ENCODE measurements around the gene MEAK7. TPM values are rescaled to one million over a fixed set of nuclear protein-coding genes. Genes with fewer than 3 reads are reported as not detected.
A peak's percentile ranks its signal among the peaks of the same experiment; 100 is the strongest.

Gene MEAK7
- total RNA-seq, 2 experiments from 2014 or later = 62.3 to 72.4 TPM

DNA sequence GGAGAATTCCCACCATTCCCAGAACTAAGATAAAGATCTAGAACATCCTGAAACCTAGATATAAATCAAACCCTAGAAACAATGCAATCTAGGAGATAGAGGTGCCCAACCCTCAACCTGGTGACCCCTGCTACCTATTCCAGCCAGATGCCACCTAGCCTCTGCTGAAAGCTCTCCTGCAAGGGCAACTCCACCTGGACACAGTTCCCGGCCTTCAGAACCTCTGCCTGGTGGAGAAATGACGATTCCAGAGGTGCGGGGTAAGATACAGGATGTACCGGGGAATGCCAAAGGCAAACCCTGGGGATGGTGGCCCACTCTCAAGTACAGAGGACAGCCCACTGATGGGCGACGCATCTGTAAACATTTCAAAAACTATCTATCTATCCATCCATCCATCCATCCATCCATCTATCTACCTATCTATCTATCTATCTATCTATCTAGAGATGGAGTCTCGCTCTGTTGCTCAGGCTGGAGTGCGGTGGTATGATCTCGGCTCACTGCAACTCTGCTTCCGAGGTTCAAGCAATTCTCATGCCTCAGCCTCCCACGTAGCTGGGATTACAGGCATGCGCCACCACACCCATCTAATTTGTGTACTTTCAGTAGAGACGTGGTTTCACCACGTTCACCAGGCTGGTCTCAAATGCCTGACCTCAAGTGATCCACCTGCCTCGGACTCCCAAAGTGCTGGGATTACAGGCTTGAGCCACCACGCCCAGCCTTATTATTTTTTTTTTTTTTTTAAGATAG, 19.0 kb downstream of the MEAK7 start:
- H3K27ac Mint-ChIP-seq = no peak overlapping the region
- H3K9me3 Mint-ChIP-seq (ENCODE audit: insufficient read depth) = no peaks in the 10 kb centered on the region
- peaks cover 41% of the 10 kb centered on the region for H3K36me3 Mint-ChIP-seq (ENCODE audit: low read depth)
- H3K4me3 Mint-ChIP-seq = no peak overlapping the region
- ATAC-seq (no peak), DNase-seq (no peak)
- POLR2A ChIA-PET = no interaction called here
- H3K27me3 Mint-ChIP-seq (ENCODE audit: low read depth) = no peaks in the 10 kb centered on the region
- H3K4me1 Mint-ChIP-seq (ENCODE audit: low read depth) = peaks cover 8% of the 10 kb centered on the region
- CTCF ChIA-PET = no interaction called here

- no peak for ATAC-seq
- POLR2A ChIA-PET = no interaction called here
- Mint-ChIP-seq H3K4me3 (no peak overlapping the region), H3K27me3 (ENCODE audit: low read depth) (no peaks in the 10 kb centered on the region), H3K4me1 (ENCODE audit: low read depth) (peaks cover 5% of the 10 kb centered on the region), H3K36me3 (ENCODE audit: low read depth) (peaks cover 38% of the 10 kb centered on the region), H3K9me3 (ENCODE audit: insufficient read depth) (no peaks in the 10 kb centered on the region), H3K27ac (no peak overlapping the region)
- CTCF ChIA-PET = no interaction called here
- no peak for DNase-seq
These were observed 19.7 kb downstream of the MEAK7 start for GRCh38 chr16:84484579-84485254.

GRCh38 chr16:84483882-84484565, 20.4 kb downstream of the MEAK7 start:
- peaks cover 40% of the 10 kb centered on the region for H3K36me3 Mint-ChIP-seq (ENCODE audit: low read depth)
- DNase-seq = no peak
- H3K27ac Mint-ChIP-seq = no peak overlapping the region
- no peaks in the 10 kb centered on the region for H3K9me3 Mint-ChIP-seq (ENCODE audit: insufficient read depth)
- ChIA-PET POLR2A (no interaction called here), CTCF (interaction anchor here (0.9 kb wide), 1 partner anchor 24 kb away, joined by 3 read pairs; no protein-coding TSS in a partner anchor)
- H3K4me1 Mint-ChIP-seq (ENCODE audit: low read depth) = peaks cover under 1% of the 10 kb centered on the region
- ATAC-seq = no peak
- H3K27me3 Mint-ChIP-seq (ENCODE audit: low read depth) = no peaks in the 10 kb centered on the region
- no peak overlapping the region for H3K4me3 Mint-ChIP-seq

DNA sequence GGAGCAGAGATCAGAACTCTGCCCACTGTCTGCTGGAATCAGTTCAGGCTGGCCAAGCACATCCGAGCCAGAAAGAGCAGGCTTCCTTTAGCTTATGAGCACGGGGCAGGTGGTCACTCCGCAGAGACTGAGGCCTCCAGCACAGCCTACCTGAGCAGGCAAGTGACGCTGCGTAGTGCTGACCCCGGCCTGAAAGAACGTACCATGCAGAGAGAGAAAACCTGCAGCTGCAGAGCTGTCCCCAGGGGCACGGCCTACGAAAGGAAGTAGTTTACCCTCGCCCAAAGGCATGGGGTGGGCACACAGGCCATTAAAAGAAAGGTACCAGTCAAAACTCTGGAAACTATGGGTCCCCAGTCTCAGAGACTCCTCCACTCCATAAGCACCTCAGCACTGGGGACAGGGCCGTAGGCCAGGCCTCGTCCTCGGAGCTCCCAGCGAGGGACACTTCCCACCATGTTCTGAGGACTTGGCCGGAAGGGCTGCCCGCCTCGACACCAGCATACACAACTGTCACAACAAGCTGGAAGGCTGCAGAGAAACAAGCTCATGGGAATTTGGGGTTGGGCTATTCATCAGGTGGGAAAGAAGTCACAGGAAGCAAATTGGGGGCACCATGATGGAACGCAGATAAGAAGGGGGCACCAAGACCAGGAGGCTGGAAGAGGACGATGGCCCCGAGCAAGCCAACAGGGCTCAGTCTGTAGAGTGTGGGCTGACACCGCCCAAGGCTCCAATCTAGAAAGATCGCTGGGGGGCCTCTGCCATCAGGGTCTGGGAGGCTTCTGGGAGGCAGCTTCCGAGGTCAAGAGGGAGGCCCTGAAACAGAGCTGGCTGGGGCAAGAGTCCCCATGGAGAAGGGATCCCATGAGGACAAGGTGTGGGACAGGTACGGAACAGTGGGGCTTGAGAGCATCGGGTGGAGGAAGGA, 21.2 kb downstream of the MEAK7 start:
- H3K4me3 Mint-ChIP-seq = no peak overlapping the region
- H3K36me3 Mint-ChIP-seq (ENCODE audit: low read depth) = peaks cover 40% of the 10 kb centered on the region
- no peak overlapping the region for H3K27ac Mint-ChIP-seq
- H3K4me1 Mint-ChIP-seq (ENCODE audit: low read depth) = no peaks in the 10 kb centered on the region
- no peaks in the 10 kb centered on the region for H3K27me3 Mint-ChIP-seq (ENCODE audit: low read depth)
- ChIA-PET CTCF (interaction anchor here (0.9 kb wide), 1 partner anchor 23 kb away, joined by 3 read pairs; no protein-coding TSS in a partner anchor), POLR2A (no interaction called here)
- H3K9me3 Mint-ChIP-seq (ENCODE audit: insufficient read depth) = no peaks in the 10 kb centered on the region
- DNase-seq (no peak), ATAC-seq (no peak)

- POLR2A ChIA-PET = no interaction called here
- Mint-ChIP-seq H3K4me1 (ENCODE audit: low read depth) (no peaks in the 10 kb centered on the region), H3K4me3 (no peak overlapping the region), H3K36me3 (ENCODE audit: low read depth) (peaks cover 45% of the 10 kb centered on the region), H3K27ac (no peak overlapping the region), H3K27me3 (ENCODE audit: low read depth) (no peaks in the 10 kb centered on the region), H3K9me3 (ENCODE audit: insufficient read depth) (no peaks in the 10 kb centered on the region)
- ATAC-seq = no peak
- DNase-seq = no peak
- CTCF ChIA-PET = no interaction called here
These were observed 22.2 kb downstream of the MEAK7 start for GRCh38 chr16:84482001-84482891.

DNA sequence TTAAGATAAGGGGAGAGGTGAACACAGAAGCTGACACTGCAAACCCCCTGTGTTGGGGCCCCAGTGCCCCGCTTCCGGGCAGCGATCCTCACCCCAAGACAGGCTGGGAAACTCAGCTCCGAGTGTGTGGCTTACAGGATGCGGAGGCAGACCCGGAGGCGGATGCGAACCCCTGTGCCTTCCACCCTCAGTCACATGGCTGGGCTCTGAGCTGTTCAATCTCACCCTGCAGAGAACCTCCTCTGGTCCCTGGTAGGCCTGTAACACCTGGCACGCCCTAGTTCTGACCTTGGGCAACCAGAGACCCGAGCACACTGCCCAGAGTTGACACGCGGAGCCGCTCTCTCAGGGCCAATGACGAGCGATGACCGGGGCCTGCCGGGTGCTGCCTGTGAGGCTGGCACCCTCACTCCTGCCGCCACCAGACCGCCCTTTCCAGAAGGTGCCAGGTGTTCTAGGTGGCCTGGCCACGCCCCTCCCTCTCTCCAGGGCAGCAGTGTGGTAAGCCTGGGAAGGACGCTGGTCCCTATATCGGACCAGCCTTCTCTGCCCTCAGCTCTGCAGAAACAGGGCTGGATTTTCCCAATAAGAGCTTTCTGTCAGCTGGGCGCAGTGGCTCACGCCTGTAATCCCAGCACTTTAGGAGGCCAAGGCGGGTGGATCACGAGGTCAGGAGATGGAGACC, 23.3 kb downstream of the MEAK7 start:
- no peaks in the 10 kb centered on the region for H3K9me3 Mint-ChIP-seq (ENCODE audit: insufficient read depth)
- H3K27ac Mint-ChIP-seq = no peak overlapping the region
- no peak overlapping the region for H3K4me3 Mint-ChIP-seq
- ATAC-seq (no peak), DNase-seq (no peak)
- ChIA-PET CTCF (no interaction called here), POLR2A (no interaction called here)
- peaks cover 46% of the 10 kb centered on the region for H3K36me3 Mint-ChIP-seq (ENCODE audit: low read depth)
- no peaks in the 10 kb centered on the region for H3K4me1 Mint-ChIP-seq (ENCODE audit: low read depth)
- no peaks in the 10 kb centered on the region for H3K27me3 Mint-ChIP-seq (ENCODE audit: low read depth)

GRCh38 chr16:84479716-84480450, 24.6 kb downstream of the MEAK7 start:
- Mint-ChIP-seq H3K27me3 (ENCODE audit: low read depth) (no peaks in the 10 kb centered on the region), H3K4me3 (no peak overlapping the region), H3K36me3 (ENCODE audit: low read depth) (peaks cover 53% of the 10 kb centered on the region), H3K27ac (no peak overlapping the region), H3K9me3 (ENCODE audit: insufficient read depth) (no peaks in the 10 kb centered on the region), H3K4me1 (ENCODE audit: low read depth) (peaks cover 3% of the 10 kb centered on the region)
- ATAC-seq (no peak), DNase-seq (no peak)
- ChIA-PET POLR2A (no interaction called here), CTCF (no interaction called here)

DNA sequence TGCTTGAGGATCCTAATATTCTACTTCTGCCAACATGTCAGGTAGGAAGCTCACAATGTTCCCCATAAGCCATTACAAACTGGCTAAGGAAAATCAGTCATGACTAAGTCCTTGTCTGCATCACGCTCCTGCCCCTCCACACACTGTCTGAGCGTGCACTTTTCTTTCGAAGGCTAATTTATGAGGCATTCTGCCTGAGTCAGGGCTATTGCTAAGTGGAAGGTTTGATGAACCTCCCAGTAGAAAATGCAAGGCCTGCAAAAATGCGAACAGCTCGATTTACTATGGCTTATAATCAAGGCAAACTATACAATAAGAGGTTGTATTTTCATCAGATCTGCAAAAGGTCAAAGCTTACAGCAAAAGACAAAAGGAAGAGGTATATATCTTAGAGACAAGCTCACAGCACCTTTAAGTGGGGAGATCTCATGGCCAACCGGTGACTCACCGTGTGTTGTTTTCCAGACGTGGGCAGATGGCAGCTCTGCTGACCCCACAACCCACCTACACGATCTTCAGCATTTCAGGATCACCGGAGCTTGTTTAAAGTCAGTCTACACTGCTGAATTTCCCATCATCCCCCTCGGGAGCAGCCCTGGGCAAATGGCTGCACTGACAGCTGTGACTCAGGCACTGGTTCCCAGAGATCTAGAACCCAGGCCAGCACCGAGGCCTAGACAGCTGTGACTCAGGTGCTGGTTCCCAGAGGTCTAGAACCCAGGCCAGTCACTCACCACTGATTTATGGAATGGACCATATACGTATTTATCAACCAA, 26.1 kb downstream of the MEAK7 start:
- POLR2A ChIA-PET = interaction anchor here (0.7 kb wide), 1 partner anchor 27 kb away, joined by 3 read pairs; no protein-coding TSS in a partner anchor
- no peak overlapping the region for H3K27ac Mint-ChIP-seq
- CTCF ChIA-PET = no interaction called here
- peaks cover 57% of the 10 kb centered on the region for H3K36me3 Mint-ChIP-seq (ENCODE audit: low read depth)
- H3K9me3 Mint-ChIP-seq (ENCODE audit: insufficient read depth) = peaks cover 9% of the 10 kb centered on the region
- H3K4me1 Mint-ChIP-seq (ENCODE audit: low read depth) = peaks cover 3% of the 10 kb centered on the region
- no peaks in the 10 kb centered on the region for H3K27me3 Mint-ChIP-seq (ENCODE audit: low read depth)
- DNase-seq = peak; percentile 10
- no peak for ATAC-seq
- H3K4me3 Mint-ChIP-seq = no peak overlapping the region

DNA sequence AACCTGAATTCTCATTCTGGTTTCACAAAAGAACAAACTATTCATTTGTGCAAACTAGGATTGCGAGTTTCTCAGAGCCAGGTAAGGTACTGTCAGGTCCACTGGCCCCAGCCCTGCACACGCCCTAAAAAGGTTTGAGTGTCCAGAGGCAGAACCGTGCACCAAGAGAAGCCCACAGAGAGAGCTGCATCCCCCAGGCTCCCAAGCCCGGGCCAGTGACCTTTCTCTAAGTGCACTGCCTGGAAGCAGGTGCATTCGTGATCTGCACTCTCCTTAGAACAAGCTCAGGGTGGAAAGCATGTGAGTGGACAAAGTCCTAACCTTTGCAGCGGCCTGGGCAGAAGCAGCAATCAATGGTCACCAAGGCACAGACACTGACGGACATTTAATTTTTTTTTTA, 26.8 kb downstream of the MEAK7 start:
- POLR2A ChIA-PET = no interaction called here
- ATAC-seq (no peak), DNase-seq (no peak)
- no peaks in the 10 kb centered on the region for H3K27me3 Mint-ChIP-seq (ENCODE audit: low read depth)
- peaks cover 15% of the 10 kb centered on the region for H3K9me3 Mint-ChIP-seq (ENCODE audit: insufficient read depth)
- CTCF ChIA-PET = interaction anchor here (0.9 kb wide), 1 partner anchor 16 kb away, joined by 4 read pairs; no protein-coding TSS in a partner anchor
- peaks cover 61% of the 10 kb centered on the region for H3K36me3 Mint-ChIP-seq (ENCODE audit: low read depth)
- no peak overlapping the region for H3K4me3 Mint-ChIP-seq
- peaks cover 3% of the 10 kb centered on the region for H3K4me1 Mint-ChIP-seq (ENCODE audit: low read depth)
- H3K27ac Mint-ChIP-seq = no peak overlapping the region

Data from activated CD8-positive, alpha-beta T cell treated with anti-CD3 and anti-CD28 coated beads, Interleukin-2, amount 10 ng/mL, durations not matched to agents 7 days and 5 days (primary cell).